GM18499 (cell line): Measurements from ENCODE around the gene SCN2B.
A peak's percentile ranks its signal among the peaks of the same experiment; 100 is the strongest.

Experiments used
- ATAC-seq: cut with Tn5 transposase; IDR thresholded peaks from one replicate; pipeline ENCODE4 v1.9.1; 2021; ENCODE audit warnings: moderate number of reproducible peaks; ENCODE audit not compliant: insufficient read depth, unreplicated experiment

The SCN2B gene

GRCh38 chr11:118155776-118156530, 20.5 kb downstream of the SCN2B start:
- no peak for ATAC-seq

- no peak for ATAC-seq
Measured at GRCh38 chr11:118154641-118155040, 21.8 kb downstream of the SCN2B start.

GRCh38 chr11:118153976-118154375, 22.5 kb downstream of the SCN2B start:
- no peak for ATAC-seq

GRCh38 chr11:118153516-118153915, 22.9 kb downstream of the SCN2B start:
- ATAC-seq = no peak

- no peak for ATAC-seq
Measured at GRCh38 chr11:118152552-118153471, 23.6 kb downstream of the SCN2B start, which contains the start of gene SCN4B. Gene SCN4B, minus strand, starts transcription at chr11:118152823. Its CDS starts 150 bp downstream, at chr11:118152673.

- no peak for ATAC-seq
Measured at GRCh38 chr11:118152020-118152551, 24.4 kb downstream of the SCN2B start.

GRCh38 chr11:118151431-118151830, 25.0 kb downstream of the SCN2B start:
- ATAC-seq = no peak

GRCh38 chr11:118149493-118149892, 26.9 kb downstream of the SCN2B start:
- no peak for ATAC-seq

GRCh38 chr11:118148856-118149255, 27.6 kb downstream of the SCN2B start:
- no peak for ATAC-seq

- ATAC-seq = no peak
Measured at GRCh38 chr11:118148240-118148639, 28.2 kb downstream of the SCN2B start.

- no peak for ATAC-seq
Measured at GRCh38 chr11:118147502-118147901, 28.9 kb downstream of the SCN2B start.

GRCh38 chr11:118146554-118146953, 29.9 kb downstream of the SCN2B start:
- ATAC-seq = no peak

GRCh38 chr11:118145285-118146227, 30.9 kb downstream of the SCN2B start:
- peak; percentile 80 for ATAC-seq

- ATAC-seq = no peak
Measured at GRCh38 chr11:118144301-118145268, 31.9 kb downstream of the SCN2B start.

GRCh38 chr11:118143661-118144185, 32.7 kb downstream of the SCN2B start:
- ATAC-seq = no peak

GRCh38 chr11:118142809-118143208, 33.6 kb downstream of the SCN2B start:
- ATAC-seq = no peak

GRCh38 chr11:118142081-118142480, 34.4 kb downstream of the SCN2B start:
- ATAC-seq = no peak

GRCh38 chr11:118139578-118139977, 36.9 kb downstream of the SCN2B start:
- ATAC-seq = no peak
